ENCODE data around the gene CENPP. TPM values are rescaled to one million over a fixed set of nuclear protein-coding genes. Genes with fewer than 3 reads are reported as not detected.

The CENPP gene
- total RNA-seq, 1 donor from 2014 or later = 5.7 TPM

- Mint-ChIP-seq H3K9me3 (ENCODE audit: unreplicated experiment) (no peaks in the 10 kb centered on the region), H3K4me3 (ENCODE audit: unreplicated experiment) (no peak overlapping the region)
Observed at GRCh38 chr9:92385953-92386352, 60.2 kb downstream of the CENPP start.

GRCh38 chr9:92392690-92393089 is 66.9 kb downstream of the CENPP start:
- H3K36me3 Mint-ChIP-seq (ENCODE audit: unreplicated experiment) = no peaks in the 10 kb centered on the region
- no peaks in the 10 kb centered on the region for H3K4me1 Mint-ChIP-seq (ENCODE audit: low read depth, unreplicated experiment)
- no peak overlapping the region for H3K27ac Mint-ChIP-seq (ENCODE audit: unreplicated experiment)
- no peak for TF ChIP-seq CTCF (IDR thresholded peaks at IDR 0.05; ENCODE audit: partially characterized antibody, unreplicated experiment)
- no peaks in the 10 kb centered on the region for H3K9me3 Mint-ChIP-seq (ENCODE audit: unreplicated experiment)
- H3K27me3 Mint-ChIP-seq (ENCODE audit: unreplicated experiment) = no peaks in the 10 kb centered on the region
- no peak for DNase-seq
- H3K4me3 Mint-ChIP-seq (ENCODE audit: unreplicated experiment) = no peak overlapping the region

More at GRCh38 chr9:92385953-92386352, 60.2 kb downstream of the CENPP start:
- TF ChIP-seq CTCF (IDR thresholded peaks at IDR 0.05; ENCODE audit: partially characterized antibody, unreplicated experiment) = no peak
- DNase-seq = no peak
- H3K27me3 Mint-ChIP-seq (ENCODE audit: unreplicated experiment) = no peaks in the 10 kb centered on the region
- no peaks in the 10 kb centered on the region for H3K36me3 Mint-ChIP-seq (ENCODE audit: unreplicated experiment)
- no peaks in the 10 kb centered on the region for H3K4me1 Mint-ChIP-seq (ENCODE audit: low read depth, unreplicated experiment)
- H3K27ac Mint-ChIP-seq (ENCODE audit: unreplicated experiment) = no peak overlapping the region

GRCh38 chr9:92393686-92394085 is 67.9 kb downstream of the CENPP start:
- Mint-ChIP-seq H3K27ac (ENCODE audit: unreplicated experiment) (no peak overlapping the region), H3K4me3 (ENCODE audit: unreplicated experiment) (no peak overlapping the region), H3K9me3 (ENCODE audit: unreplicated experiment) (no peaks in the 10 kb centered on the region), H3K4me1 (ENCODE audit: low read depth, unreplicated experiment) (no peaks in the 10 kb centered on the region), H3K27me3 (ENCODE audit: unreplicated experiment) (no peaks in the 10 kb centered on the region), H3K36me3 (ENCODE audit: unreplicated experiment) (no peaks in the 10 kb centered on the region)
- DNase-seq = no peak
- no peak for TF ChIP-seq CTCF (IDR thresholded peaks at IDR 0.05; ENCODE audit: partially characterized antibody, unreplicated experiment)

- no peak overlapping the region for H3K4me3 Mint-ChIP-seq (ENCODE audit: unreplicated experiment)
- no peaks in the 10 kb centered on the region for H3K27me3 Mint-ChIP-seq (ENCODE audit: unreplicated experiment)
- no peak overlapping the region for H3K27ac Mint-ChIP-seq (ENCODE audit: unreplicated experiment)
- H3K9me3 Mint-ChIP-seq (ENCODE audit: unreplicated experiment) = peaks cover 1% of the 10 kb centered on the region
- H3K4me1 Mint-ChIP-seq (ENCODE audit: low read depth, unreplicated experiment) = no peaks in the 10 kb centered on the region
- no peak for TF ChIP-seq CTCF (IDR thresholded peaks at IDR 0.05; ENCODE audit: partially characterized antibody, unreplicated experiment)
- DNase-seq = no peak
- no peaks in the 10 kb centered on the region for H3K36me3 Mint-ChIP-seq (ENCODE audit: unreplicated experiment)
Observed at GRCh38 chr9:92395617-92396016, 69.9 kb downstream of the CENPP start.

GRCh38 chr9:92397853-92398252 is 72.1 kb downstream of the CENPP start:
- no peak for DNase-seq
- no peak for TF ChIP-seq CTCF (IDR thresholded peaks at IDR 0.05; ENCODE audit: partially characterized antibody, unreplicated experiment)
- no peak overlapping the region for H3K27ac Mint-ChIP-seq (ENCODE audit: unreplicated experiment)
- H3K9me3 Mint-ChIP-seq (ENCODE audit: unreplicated experiment) = peaks cover 1% of the 10 kb centered on the region
- H3K4me1 Mint-ChIP-seq (ENCODE audit: low read depth, unreplicated experiment) = no peaks in the 10 kb centered on the region
- no peaks in the 10 kb centered on the region for H3K36me3 Mint-ChIP-seq (ENCODE audit: unreplicated experiment)
- no peak overlapping the region for H3K4me3 Mint-ChIP-seq (ENCODE audit: unreplicated experiment)
- H3K27me3 Mint-ChIP-seq (ENCODE audit: unreplicated experiment) = no peaks in the 10 kb centered on the region
